Esophagus (tissue), 2 donors: ENCODE results near the gene SLC24A3. TPM values are rescaled to one million over a fixed set of nuclear protein-coding genes. Genes with fewer than 3 reads are reported as not detected.

ENCODE experiments used
- H3K27ac ChIP-seq, 2 donors: one replicate each; pipeline ENCODE4 v1.5.1; 2013; ENCODE audit warnings: low read depth in 2 of 2, mild to moderate bottlenecking in 2 of 2, inconsistent platforms in 1 of 2, low read length in 1 of 2, moderate library complexity in 1 of 2
- H3K27me3 ChIP-seq, 2 donors: one replicate each; pipeline ENCODE4 v1.6.1; 2013; ENCODE audit warnings: low read length in 2 of 2, control low read depth in 1 of 2, mild to moderate bottlenecking in 1 of 2; ENCODE audit not compliant: insufficient read depth in 2 of 2, control insufficient read depth in 1 of 2
- H3K36me3 ChIP-seq, 2 donors: one replicate each; pipeline ENCODE4 v1.6.1; 2013; ENCODE audit warnings: low read length in 1 of 2; ENCODE audit not compliant: control insufficient read depth in 2 of 2, insufficient read depth in 2 of 2
- H3K4me1 ChIP-seq, 2 donors: one replicate each; pipeline ENCODE4 v1.6.1; 2013; ENCODE audit warnings: low read length in 1 of 2; ENCODE audit not compliant: control insufficient read depth in 2 of 2, insufficient read depth in 2 of 2
- H3K4me3 ChIP-seq, 2 donors: one replicate each; pipeline ENCODE4 v1.5.1; 2013; ENCODE audit warnings: low read length in 2 of 2, mild to moderate bottlenecking in 2 of 2, low read depth in 1 of 2, moderate library complexity in 1 of 2
- H3K9me3 ChIP-seq, 2 donors: one replicate each; pipeline ENCODE4 v1.6.1; 2013; ENCODE audit warnings: mild to moderate bottlenecking in 2 of 2, low read depth in 1 of 2, low read length in 1 of 2, moderate library complexity in 1 of 2; ENCODE audit not compliant: control insufficient read depth in 2 of 2, insufficient read depth in 1 of 2
- WGBS, 2 donors: extraction: QIAGEN DNeasy Blood & Tissue Kit; methylation state at CpG; one replicate each; pipeline ENCODE4 v1.1.7; 2013; 5-methylcytosine and 5-hydroxymethylcytosine counted together
- polyA plus RNA-seq, 2 donors: library from polyadenylated mRNA; stranded (reverse); fragments of 200-250 nt; gene quantifications; one replicate each; pipeline ENCODE4 v1.2.3, GENCODE V29; 2013
- donor health status: healthy with polysubstance abuse.
- donor health status: Bipolar disorder and iron deficiency.

SLC24A3 gene
- polyA plus RNA-seq, 2 donors, result 6.5 to 7.3 TPM

GRCh38 chr20:19327401-19327800, 115.0 kb downstream of the SLC24A3 start:
- Histone ChIP-seq H3K27me3 (no peaks in the 10 kb centered on the region), H3K9me3 (no peaks in the 10 kb centered on the region), H3K27ac (no peak overlapping the region), H3K4me3 (no peak overlapping the region), H3K36me3 (no peaks in the 10 kb centered on the region), H3K4me1 (no peaks in the 10 kb centered on the region)
- 76 to 87% methylated on average over 5 of the region's 5 CpGs for WGBS, 2 donors

- Histone ChIP-seq H3K27ac (no peak overlapping the region), H3K9me3 (no peaks in the 10 kb centered on the region), H3K27me3 (no peaks in the 10 kb centered on the region), H3K4me1 (no peaks in the 10 kb centered on the region), H3K4me3 (no peak overlapping the region), H3K36me3 (no peaks in the 10 kb centered on the region)
- WGBS, 2 donors, result 81 to 85% methylated on average over 7 of the region's 7 CpGs
Measured at GRCh38 chr20:19328676-19329075, 116.2 kb downstream of the SLC24A3 start.

- Histone ChIP-seq H3K9me3 (no peaks in the 10 kb centered on the region), H3K27ac (no peak overlapping the region), H3K27me3 (no peaks in the 10 kb centered on the region), H3K4me3 (no peak overlapping the region), H3K4me1 (no peaks in the 10 kb centered on the region), H3K36me3 (no peaks in the 10 kb centered on the region)
- WGBS, 2 donors, result 89% methylated on average over 6 of the region's 6 CpGs
Measured at GRCh38 chr20:19330038-19330437, 117.6 kb downstream of the SLC24A3 start.

DNA sequence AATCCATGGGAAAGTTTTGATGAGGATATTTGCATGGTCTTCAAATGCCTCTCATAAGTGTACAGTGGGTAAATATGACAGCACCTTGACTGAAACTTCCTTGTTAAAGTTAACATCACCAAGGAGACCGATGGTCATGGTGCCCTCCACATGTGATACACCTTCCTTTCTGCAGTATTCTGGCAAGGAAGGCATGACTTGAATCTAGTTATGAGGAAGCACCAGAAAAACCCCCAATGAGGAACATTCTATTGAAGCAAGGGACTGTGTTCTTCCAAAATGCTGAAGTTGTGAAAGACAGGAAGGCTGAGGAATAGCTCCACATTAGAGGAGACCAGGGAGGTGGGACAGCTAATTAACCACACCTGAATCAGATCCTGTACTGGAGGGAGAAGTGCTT, 118.3 kb downstream of the SLC24A3 start:
- no peaks in the 10 kb centered on the region for H3K4me1 ChIP-seq
- H3K4me3 ChIP-seq, result no peak overlapping the region
- no peaks in the 10 kb centered on the region for H3K27me3 ChIP-seq
- no peaks in the 10 kb centered on the region for H3K36me3 ChIP-seq
- 62 to 71% methylated on average over 1 of the region's 1 CpG for WGBS, 2 donors
- no peaks in the 10 kb centered on the region for H3K9me3 ChIP-seq
- no peak overlapping the region for H3K27ac ChIP-seq

DNA sequence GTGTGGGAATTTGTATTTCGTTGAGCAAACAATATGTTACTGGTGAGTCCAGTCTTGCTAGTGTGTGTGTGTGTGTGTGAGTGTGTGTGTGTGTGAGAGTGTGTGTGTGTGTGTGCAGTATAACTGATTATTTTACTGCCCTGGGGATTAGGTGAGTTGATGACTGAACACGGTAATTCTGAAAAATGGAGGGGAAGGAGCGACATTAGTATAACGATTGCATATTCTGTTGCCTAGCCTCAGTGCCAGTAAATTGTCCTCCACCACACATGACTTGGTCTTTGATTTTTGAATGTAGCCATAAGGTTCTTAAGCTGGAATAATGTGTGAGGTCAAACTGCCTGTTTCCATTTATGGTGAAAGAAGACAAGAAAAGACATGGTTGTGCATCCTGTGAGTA, 121.1 kb downstream of the SLC24A3 start:
- Histone ChIP-seq H3K27ac (no peak overlapping the region), H3K36me3 (no peaks in the 10 kb centered on the region), H3K4me1 (peaks cover 0 to 2% of the 10 kb centered on the region in 2 donors), H3K9me3 (peaks cover 0 to 2% of the 10 kb centered on the region in 2 donors), H3K4me3 (no peak overlapping the region), H3K27me3 (no peaks in the 10 kb centered on the region)
- WGBS, 2 donors, result 66 to 83% methylated on average over 4 of the region's 4 CpGs

GRCh38 chr20:19335341-19335740, 122.9 kb downstream of the SLC24A3 start:
- no peak overlapping the region for H3K27ac ChIP-seq
- WGBS, 2 donors, result 61% methylated on average over 1 of the region's 1 CpG
- peaks cover 0 to 2% of the 10 kb centered on the region in 2 donors for H3K4me1 ChIP-seq
- no peak overlapping the region for H3K4me3 ChIP-seq
- no peaks in the 10 kb centered on the region for H3K36me3 ChIP-seq
- H3K27me3 ChIP-seq, result no peaks in the 10 kb centered on the region
- peaks cover 0 to 2% of the 10 kb centered on the region in 2 donors for H3K9me3 ChIP-seq

- WGBS, 2 donors, result 60 to 72% methylated on average over 2 of the region's 2 CpGs
- Histone ChIP-seq H3K9me3 (peaks cover 0 to 2% of the 10 kb centered on the region in 2 donors), H3K36me3 (no peaks in the 10 kb centered on the region), H3K4me3 (no peak overlapping the region), H3K27ac (peak overlapping the region; percentile 2 to 56), H3K27me3 (no peaks in the 10 kb centered on the region), H3K4me1 (peaks cover 0 to 2% of the 10 kb centered on the region in 2 donors)
Measured at GRCh38 chr20:19335916-19336315, 123.5 kb downstream of the SLC24A3 start.

- WGBS, 2 donors, result 38 to 45% methylated on average over 7 of the region's 7 CpGs
Measured at GRCh38 chr20:19336631-19337030, 124.2 kb downstream of the SLC24A3 start.

GRCh38 chr20:19338380-19338779, 125.9 kb downstream of the SLC24A3 start:
- Histone ChIP-seq H3K27me3 (no peaks in the 10 kb centered on the region), H3K4me3 (no peak overlapping the region), H3K4me1 (peaks cover 0 to 2% of the 10 kb centered on the region in 2 donors), H3K27ac (no peak overlapping the region), H3K9me3 (peaks cover 0 to 2% of the 10 kb centered on the region in 2 donors), H3K36me3 (no peaks in the 10 kb centered on the region)
- 80 to 84% methylated on average over 3 of the region's 3 CpGs for WGBS, 2 donors

More at GRCh38 chr20:19336631-19337030, 124.2 kb downstream of the SLC24A3 start:
- Histone ChIP-seq H3K36me3 (no peaks in the 10 kb centered on the region), H3K4me1 (peaks cover 0 to 2% of the 10 kb centered on the region in 2 donors), H3K27ac (peak overlapping the region in 1 of 2 donors; percentile 27), H3K27me3 (no peaks in the 10 kb centered on the region), H3K9me3 (peaks cover 0 to 2% of the 10 kb centered on the region in 2 donors), H3K4me3 (no peak overlapping the region)

GRCh38 chr20:19338960-19339359, 126.5 kb downstream of the SLC24A3 start:
- Histone ChIP-seq H3K27me3 (no peaks in the 10 kb centered on the region), H3K36me3 (no peaks in the 10 kb centered on the region), H3K4me1 (peaks cover 0 to 2% of the 10 kb centered on the region in 2 donors), H3K4me3 (no peak overlapping the region), H3K9me3 (peaks cover 0 to 2% of the 10 kb centered on the region in 2 donors), H3K27ac (no peak overlapping the region)
- 72 to 81% methylated on average over 6 of the region's 6 CpGs for WGBS, 2 donors
